Measurements from ENCODE around the gene DTD1.

DTD1 gene

DNA sequence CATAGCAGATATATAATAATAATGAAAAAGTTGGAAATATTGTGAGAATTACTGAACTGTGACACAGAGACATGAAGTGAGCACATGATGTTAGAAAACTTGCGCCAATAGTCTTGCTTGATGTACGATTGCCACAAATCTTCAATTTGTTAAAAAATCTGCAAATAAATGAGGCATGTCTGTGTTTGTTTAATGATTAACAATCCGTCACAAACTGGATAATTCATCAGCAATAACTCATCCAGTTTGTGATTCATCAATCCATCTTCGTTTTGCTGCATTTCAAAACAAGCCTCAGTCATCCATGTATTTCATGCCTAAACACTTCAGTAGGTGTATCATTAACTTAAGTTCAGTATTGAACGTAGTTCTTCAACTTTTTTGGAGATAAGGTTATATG, 46.1 kb upstream of the DTD1 start:
- TF ChIP-seq RBAK (tag by site-specific recombination; IDR thresholded peaks at IDR 0.05) (no peak), ZNF416 (tag by site-specific recombination; IDR thresholded peaks at IDR 0.05) (no peak), ZNF549 (tag by site-specific recombination; IDR thresholded peaks at IDR 0.05) (no peak), ZNF510 (tag by site-specific recombination; IDR thresholded peaks at IDR 0.05; ENCODE audit: insufficient replicate concordance) (no peak), EGR2 (tag by site-specific recombination; IDR thresholded peaks at IDR 0.05; ENCODE audit: low read depth) (no peak), ZNF174 (tag by site-specific recombination; IDR thresholded peaks at IDR 0.05) (no peak), ZNF48 (tag by site-specific recombination; IDR thresholded peaks at IDR 0.05) (no peak), ZNF596 (tag by site-specific recombination; IDR thresholded peaks at IDR 0.05) (no peak), ZEB2 (tag by site-specific recombination; IDR thresholded peaks at IDR 0.05) (no peak), ZNF843 (tag by site-specific recombination; IDR thresholded peaks at IDR 0.05) (no peak)
- TF ChIP-seq, protein P1, sequence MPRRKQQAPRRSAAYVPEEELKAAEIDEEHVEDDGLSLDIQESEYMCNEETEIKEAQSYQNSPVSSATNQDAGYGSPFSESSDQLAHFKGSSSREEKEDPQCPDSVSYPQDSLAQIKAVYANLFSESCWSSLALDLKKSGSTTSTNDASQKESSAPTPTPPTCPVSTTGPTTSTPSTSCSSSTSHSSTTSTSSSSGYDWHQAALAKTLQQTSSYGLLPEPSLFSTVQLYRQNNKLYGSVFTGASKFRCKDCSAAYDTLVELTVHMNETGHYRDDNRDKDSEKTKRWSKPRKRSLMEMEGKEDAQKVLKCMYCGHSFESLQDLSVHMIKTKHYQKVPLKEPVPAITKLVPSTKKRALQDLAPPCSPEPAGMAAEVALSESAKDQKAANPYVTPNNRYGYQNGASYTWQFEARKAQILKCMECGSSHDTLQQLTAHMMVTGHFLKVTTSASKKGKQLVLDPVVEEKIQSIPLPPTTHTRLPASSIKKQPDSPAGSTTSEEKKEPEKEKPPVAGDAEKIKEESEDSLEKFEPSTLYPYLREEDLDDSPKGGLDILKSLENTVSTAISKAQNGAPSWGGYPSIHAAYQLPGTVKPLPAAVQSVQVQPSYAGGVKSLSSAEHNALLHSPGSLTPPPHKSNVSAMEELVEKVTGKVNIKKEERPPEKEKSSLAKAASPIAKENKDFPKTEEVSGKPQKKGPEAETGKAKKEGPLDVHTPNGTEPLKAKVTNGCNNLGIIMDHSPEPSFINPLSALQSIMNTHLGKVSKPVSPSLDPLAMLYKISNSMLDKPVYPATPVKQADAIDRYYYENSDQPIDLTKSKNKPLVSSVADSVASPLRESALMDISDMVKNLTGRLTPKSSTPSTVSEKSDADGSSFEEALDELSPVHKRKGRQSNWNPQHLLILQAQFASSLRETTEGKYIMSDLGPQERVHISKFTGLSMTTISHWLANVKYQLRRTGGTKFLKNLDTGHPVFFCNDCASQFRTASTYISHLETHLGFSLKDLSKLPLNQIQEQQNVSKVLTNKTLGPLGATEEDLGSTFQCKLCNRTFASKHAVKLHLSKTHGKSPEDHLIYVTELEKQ (tag by site-specific recombination; IDR thresholded peaks at IDR 0.05; ENCODE audit: borderline replicate concordance), result no peak
- TF ChIP-seq, protein P2, sequence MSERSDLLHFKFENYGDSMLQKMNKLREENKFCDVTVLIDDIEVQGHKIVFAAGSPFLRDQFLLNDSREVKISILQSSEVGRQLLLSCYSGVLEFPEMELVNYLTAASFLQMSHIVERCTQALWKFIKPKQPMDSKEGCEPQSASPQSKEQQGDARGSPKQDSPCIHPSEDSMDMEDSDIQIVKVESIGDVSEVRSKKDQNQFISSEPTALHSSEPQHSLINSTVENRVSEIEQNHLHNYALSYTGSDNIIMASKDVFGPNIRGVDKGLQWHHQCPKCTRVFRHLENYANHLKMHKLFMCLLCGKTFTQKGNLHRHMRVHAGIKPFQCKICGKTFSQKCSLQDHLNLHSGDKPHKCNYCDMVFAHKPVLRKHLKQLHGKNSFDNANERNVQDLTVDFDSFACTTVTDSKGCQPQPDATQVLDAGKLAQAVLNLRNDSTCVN (tag by site-specific recombination; optimal IDR thresholded peaks at IDR 0.05), result no peak
- TF ChIP-seq, protein P3, sequence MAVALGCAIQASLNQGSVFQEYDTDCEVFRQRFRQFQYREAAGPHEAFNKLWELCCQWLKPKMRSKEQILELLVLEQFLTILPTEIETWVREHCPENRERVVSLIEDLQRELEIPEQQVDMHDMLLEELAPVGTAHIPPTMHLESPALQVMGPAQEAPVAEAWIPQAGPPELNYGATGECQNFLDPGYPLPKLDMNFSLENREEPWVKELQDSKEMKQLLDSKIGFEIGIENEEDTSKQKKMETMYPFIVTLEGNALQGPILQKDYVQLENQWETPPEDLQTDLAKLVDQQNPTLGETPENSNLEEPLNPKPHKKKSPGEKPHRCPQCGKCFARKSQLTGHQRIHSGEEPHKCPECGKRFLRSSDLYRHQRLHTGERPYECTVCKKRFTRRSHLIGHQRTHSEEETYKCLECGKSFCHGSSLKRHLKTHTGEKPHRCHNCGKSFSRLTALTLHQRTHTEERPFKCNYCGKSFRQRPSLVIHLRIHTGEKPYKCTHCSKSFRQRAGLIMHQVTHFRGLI (tag by site-specific recombination; IDR thresholded peaks at IDR 0.05), result no peak
- TF ChIP-seq, protein P4, sequence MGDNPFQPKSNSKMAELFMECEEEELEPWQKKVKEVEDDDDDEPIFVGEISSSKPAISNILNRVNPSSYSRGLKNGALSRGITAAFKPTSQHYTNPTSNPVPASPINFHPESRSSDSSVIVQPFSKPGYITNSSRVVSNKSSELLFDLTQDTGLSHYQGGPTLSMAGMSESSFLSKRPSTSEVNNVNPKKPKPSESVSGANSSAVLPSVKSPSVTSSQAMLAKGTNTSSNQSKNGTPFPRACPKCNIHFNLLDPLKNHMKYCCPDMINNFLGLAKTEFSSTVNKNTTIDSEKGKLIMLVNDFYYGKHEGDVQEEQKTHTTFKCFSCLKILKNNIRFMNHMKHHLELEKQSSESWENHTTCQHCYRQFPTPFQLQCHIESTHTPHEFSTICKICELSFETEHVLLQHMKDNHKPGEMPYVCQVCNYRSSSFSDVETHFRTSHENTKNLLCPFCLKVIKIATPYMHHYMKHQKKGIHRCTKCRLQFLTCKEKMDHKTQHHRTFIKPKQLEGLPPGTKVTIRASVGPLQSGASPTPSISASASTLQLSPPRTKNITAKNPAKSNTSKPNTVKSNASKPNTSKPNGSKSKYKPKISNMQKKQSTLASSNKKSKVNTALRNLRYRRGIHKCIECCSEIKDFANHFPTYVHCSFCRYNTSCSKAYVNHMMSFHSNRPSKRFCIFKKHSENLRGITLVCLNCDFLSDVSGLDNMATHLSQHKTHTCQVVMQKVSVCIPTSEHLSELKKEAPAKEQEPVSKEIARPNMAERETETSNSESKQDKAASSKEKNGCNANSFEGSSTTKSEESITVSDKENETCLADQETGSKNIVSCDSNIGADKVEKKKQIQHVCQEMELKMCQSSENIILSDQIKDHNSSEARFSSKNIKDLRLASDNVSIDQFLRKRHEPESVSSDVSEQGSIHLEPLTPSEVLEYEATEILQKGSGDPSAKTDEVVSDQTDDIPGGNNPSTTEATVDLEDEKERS (tag by site-specific recombination; IDR thresholded peaks at IDR 0.05), result no peak
- TF ChIP-seq, protein P5, sequence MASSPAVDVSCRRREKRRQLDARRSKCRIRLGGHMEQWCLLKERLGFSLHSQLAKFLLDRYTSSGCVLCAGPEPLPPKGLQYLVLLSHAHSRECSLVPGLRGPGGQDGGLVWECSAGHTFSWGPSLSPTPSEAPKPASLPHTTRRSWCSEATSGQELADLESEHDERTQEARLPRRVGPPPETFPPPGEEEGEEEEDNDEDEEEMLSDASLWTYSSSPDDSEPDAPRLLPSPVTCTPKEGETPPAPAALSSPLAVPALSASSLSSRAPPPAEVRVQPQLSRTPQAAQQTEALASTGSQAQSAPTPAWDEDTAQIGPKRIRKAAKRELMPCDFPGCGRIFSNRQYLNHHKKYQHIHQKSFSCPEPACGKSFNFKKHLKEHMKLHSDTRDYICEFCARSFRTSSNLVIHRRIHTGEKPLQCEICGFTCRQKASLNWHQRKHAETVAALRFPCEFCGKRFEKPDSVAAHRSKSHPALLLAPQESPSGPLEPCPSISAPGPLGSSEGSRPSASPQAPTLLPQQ (tag by site-specific recombination; IDR thresholded peaks at IDR 0.05), result no peak
- TF ChIP-seq, protein P6, sequence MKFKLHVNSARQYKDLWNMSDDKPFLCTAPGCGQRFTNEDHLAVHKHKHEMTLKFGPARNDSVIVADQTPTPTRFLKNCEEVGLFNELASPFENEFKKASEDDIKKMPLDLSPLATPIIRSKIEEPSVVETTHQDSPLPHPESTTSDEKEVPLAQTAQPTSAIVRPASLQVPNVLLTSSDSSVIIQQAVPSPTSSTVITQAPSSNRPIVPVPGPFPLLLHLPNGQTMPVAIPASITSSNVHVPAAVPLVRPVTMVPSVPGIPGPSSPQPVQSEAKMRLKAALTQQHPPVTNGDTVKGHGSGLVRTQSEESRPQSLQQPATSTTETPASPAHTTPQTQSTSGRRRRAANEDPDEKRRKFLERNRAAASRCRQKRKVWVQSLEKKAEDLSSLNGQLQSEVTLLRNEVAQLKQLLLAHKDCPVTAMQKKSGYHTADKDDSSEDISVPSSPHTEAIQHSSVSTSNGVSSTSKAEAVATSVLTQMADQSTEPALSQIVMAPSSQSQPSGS (tag by site-specific recombination; IDR thresholded peaks at IDR 0.05; ENCODE audit: low read depth), result no peak
- Histone ChIP-seq H3K4me1 (ENCODE audit: control insufficient read depth, insufficient read depth, low read length) (no peaks in the 10 kb centered on the region), H3K4me3 (ENCODE audit: low read depth, low read length) (no peak overlapping the region), H3K36me3 (ENCODE audit: control insufficient read depth in 2 of 2, insufficient read depth in 1 of 2, low read length in 2 of 2) (peaks cover 8 to 78% of the 10 kb centered on the region in 2 experiments; a peak in 2 of 3 replicates), H3K9me3 (ENCODE audit: control insufficient read depth, insufficient read depth, low read depth, low read length) (no peaks in the 10 kb centered on the region), H3K27ac (ENCODE audit: extremely low read depth, low read depth, low read length) (no peak overlapping the region)
- ChIA-PET CTCF (interaction anchor here (0.6 kb wide), 1 partner anchor 11 kb away, joined by 3 read pairs; no protein-coding TSS in a partner anchor), POLR2A (no interaction called here)

Measured in HEK293 (cell line).